MM.1S (cell line): ENCODE data around the gene CPLX3.
A peak's percentile ranks its signal among the peaks of the same experiment; 100 is the strongest.

ENCODE experiments used
- DNase-seq: peaks from one replicate; pipeline ENCODE4 v3.0.0-alpha.2; 2015
- H2AFZ ChIP-seq: fragments of 300-600 bp; sonication (generic); 2 replicates; pipeline ENCODE4 v1.6.0; 2016; ENCODE audit warnings: antibody characterized with exemption, low read length
- H3F3A ChIP-seq: fragments of 300-600 bp; sonication (generic); 2 replicates; pipeline ENCODE4 v1.6.1; 2016; ENCODE audit warnings: mild to moderate bottlenecking, antibody characterized with exemption, low read length, moderate library complexity, mixed read lengths; ENCODE audit not compliant: insufficient read depth
- H3K27ac ChIP-seq: fragments of 300-600 bp; sonication (generic); 2 replicates; pipeline ENCODE4 v1.5.1; 2016; ENCODE audit warnings: mild to moderate bottlenecking, low read length
- H3K27me3 ChIP-seq: fragments of 300-600 bp; sonication (generic); replicated peaks from 2 replicates; pipeline ENCODE4 v1.6.0; 2016; ENCODE audit warnings: low read length; ENCODE audit not compliant: insufficient read depth
- H3K36me3 ChIP-seq: fragments of 300-600 bp; sonication (generic); replicated peaks from 2 replicates; pipeline ENCODE4 v1.6.1; 2016; ENCODE audit warnings: mild to moderate bottlenecking, low read length, mixed read lengths; ENCODE audit not compliant: insufficient read depth
- H3K4me1 ChIP-seq: fragments of 300-600 bp; sonication (generic); 2 replicates; pipeline ENCODE4 v1.6.1; 2016; ENCODE audit warnings: low read length, mixed read lengths
- H3K4me2 ChIP-seq: fragments of 300-600 bp; sonication (generic); 2 replicates; pipeline ENCODE4 v1.6.0; 2016; ENCODE audit warnings: low read depth, low read length
- H3K4me3 ChIP-seq: fragments of 300-600 bp; sonication (generic); 2 replicates; pipeline ENCODE4 v1.5.1; 2016; ENCODE audit warnings: low read length, mixed read lengths
- H3K79me2 ChIP-seq: fragments of 300-600 bp; sonication (generic); 2 replicates; pipeline ENCODE4 v1.6.1; 2016; ENCODE audit warnings: mixed run types, low read length, mixed read lengths
- H3K9ac ChIP-seq: fragments of 300-600 bp; sonication (generic); 2 replicates; pipeline ENCODE4 v1.6.1; 2016; ENCODE audit warnings: low read length, mixed read lengths
- H3K9me2 ChIP-seq: fragments of 300-600 bp; sonication (generic); replicated peaks from 2 replicates; pipeline ENCODE4 v1.6.1; 2016; ENCODE audit warnings: mild to moderate bottlenecking, low read length, mixed read lengths; ENCODE audit not compliant: insufficient read depth
- H3K9me3 ChIP-seq: fragments of 300-600 bp; sonication (generic); replicated peaks from 2 replicates; pipeline ENCODE4 v1.6.1; 2016; ENCODE audit warnings: mild to moderate bottlenecking, low read length, mixed read lengths; ENCODE audit not compliant: insufficient read depth
- H4K20me1 ChIP-seq: fragments of 300-600 bp; sonication (generic); 2 replicates; pipeline ENCODE4 v1.6.1; 2016; ENCODE audit warnings: mild to moderate bottlenecking, low read length, moderate library complexity, mixed read lengths; ENCODE audit not compliant: insufficient read depth
- EZH2 ChIP-seq: fragments of 300-600 bp; sonication (generic); optimal IDR thresholded peaks from 2 replicates; pipeline ENCODE3; 2017; ENCODE audit warnings: low read depth, mild to moderate bottlenecking, antibody characterized with exemption, low read length, mixed read lengths
- EZH2phosphoT487 ChIP-seq: fragments of 300-600 bp; sonication (generic); IDR thresholded peaks from 2 replicates; pipeline ENCODE4 v1.6.1; 2018; ENCODE audit warnings: antibody characterized with exemption, low read length
- TF ChIP-seq, protein P1 (sequence below): fragments of 300-600 bp; sonication (generic); IDR thresholded peaks from 2 replicates; pipeline ENCODE4 v1.5.1; 2016; ENCODE audit warnings: antibody characterized with exemption, low read length, mixed read lengths

Gene CPLX3

DNA sequence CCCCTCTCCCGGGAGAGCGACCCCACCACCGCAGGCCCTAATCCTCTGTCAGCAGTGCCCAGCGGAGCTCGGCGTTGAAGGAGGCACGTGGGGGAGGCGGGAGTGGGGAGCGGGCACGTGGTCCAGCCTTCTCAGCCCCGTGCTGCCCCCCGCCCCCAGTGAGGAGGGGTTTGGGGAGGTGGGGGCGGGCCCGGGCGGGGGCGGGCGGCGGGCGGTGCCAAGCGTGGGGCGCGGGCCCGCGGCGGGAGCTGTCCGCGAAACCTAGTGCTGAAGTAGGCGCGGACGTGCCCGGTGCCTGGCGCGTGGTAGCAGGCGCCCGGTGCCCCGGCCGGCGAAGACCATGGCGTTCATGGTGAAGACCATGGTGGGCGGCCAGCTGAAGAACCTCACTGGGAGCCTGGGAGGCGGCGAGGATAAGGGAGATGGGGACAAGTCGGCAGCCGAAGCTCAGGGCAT is at the start of gene CPLX3:
Gene CPLX3, plus strand, starts transcription at position 264 of the 456 bp plus-strand sequence. Its CDS starts 77 bp downstream, at position 341.
- Histone ChIP-seq H3K4me3 (no peak within 1 kb of the TSS), H3K79me2 (no peaks in the 10 kb centered on the region), H3F3A (no peaks in the 10 kb centered on the region), H3K4me1 (no peaks in the 10 kb centered on the region), H3K9me2 (no peaks in the 10 kb centered on the region), H3K36me3 (no peaks in the 10 kb centered on the region), H3K9me3 (no peaks in the 10 kb centered on the region), H2AFZ (no peak within 1 kb of the TSS), H3K9ac (no peak within 1 kb of the TSS), H3K27me3 (peaks cover 72% of the 10 kb centered on the region), H3K27ac (no peak within 1 kb of the TSS), H3K4me2 (no peak within 1 kb of the TSS), H4K20me1 (no peaks in the 10 kb centered on the region)
- TF ChIP-seq EZH2 (no peak), EZH2phosphoT487 (no peak)
- TF ChIP-seq, protein P1, sequence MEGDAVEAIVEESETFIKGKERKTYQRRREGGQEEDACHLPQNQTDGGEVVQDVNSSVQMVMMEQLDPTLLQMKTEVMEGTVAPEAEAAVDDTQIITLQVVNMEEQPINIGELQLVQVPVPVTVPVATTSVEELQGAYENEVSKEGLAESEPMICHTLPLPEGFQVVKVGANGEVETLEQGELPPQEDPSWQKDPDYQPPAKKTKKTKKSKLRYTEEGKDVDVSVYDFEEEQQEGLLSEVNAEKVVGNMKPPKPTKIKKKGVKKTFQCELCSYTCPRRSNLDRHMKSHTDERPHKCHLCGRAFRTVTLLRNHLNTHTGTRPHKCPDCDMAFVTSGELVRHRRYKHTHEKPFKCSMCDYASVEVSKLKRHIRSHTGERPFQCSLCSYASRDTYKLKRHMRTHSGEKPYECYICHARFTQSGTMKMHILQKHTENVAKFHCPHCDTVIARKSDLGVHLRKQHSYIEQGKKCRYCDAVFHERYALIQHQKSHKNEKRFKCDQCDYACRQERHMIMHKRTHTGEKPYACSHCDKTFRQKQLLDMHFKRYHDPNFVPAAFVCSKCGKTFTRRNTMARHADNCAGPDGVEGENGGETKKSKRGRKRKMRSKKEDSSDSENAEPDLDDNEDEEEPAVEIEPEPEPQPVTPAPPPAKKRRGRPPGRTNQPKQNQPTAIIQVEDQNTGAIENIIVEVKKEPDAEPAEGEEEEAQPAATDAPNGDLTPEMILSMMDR = no peak
- peak; percentile 33 for DNase-seq

- Histone ChIP-seq H4K20me1 (no peaks in the 10 kb centered on the region), H3K4me3 (peak overlapping the region; percentile 25), H2AFZ (peak overlapping the region; percentile 47), H3K27me3 (no peaks in the 10 kb centered on the region), H3F3A (peaks cover 65% of the 10 kb centered on the region), H3K27ac (peak overlapping the region; percentile 94), H3K9me3 (no peaks in the 10 kb centered on the region), H3K9ac (peak overlapping the region; percentile 55), H3K9me2 (no peaks in the 10 kb centered on the region), H3K4me1 (peaks cover 84% of the 10 kb centered on the region), H3K4me2 (peak overlapping the region; percentile 72), H3K79me2 (peaks cover 25% of the 10 kb centered on the region), H3K36me3 (no peaks in the 10 kb centered on the region)
- peak; percentile 87 for DNase-seq
- TF ChIP-seq, protein P1 = no peak
- TF ChIP-seq EZH2 (no peak), EZH2phosphoT487 (no peak)
These were observed 49.3 kb upstream of the CPLX3 start for GRCh38 chr15:74776821-74777768.

DNA sequence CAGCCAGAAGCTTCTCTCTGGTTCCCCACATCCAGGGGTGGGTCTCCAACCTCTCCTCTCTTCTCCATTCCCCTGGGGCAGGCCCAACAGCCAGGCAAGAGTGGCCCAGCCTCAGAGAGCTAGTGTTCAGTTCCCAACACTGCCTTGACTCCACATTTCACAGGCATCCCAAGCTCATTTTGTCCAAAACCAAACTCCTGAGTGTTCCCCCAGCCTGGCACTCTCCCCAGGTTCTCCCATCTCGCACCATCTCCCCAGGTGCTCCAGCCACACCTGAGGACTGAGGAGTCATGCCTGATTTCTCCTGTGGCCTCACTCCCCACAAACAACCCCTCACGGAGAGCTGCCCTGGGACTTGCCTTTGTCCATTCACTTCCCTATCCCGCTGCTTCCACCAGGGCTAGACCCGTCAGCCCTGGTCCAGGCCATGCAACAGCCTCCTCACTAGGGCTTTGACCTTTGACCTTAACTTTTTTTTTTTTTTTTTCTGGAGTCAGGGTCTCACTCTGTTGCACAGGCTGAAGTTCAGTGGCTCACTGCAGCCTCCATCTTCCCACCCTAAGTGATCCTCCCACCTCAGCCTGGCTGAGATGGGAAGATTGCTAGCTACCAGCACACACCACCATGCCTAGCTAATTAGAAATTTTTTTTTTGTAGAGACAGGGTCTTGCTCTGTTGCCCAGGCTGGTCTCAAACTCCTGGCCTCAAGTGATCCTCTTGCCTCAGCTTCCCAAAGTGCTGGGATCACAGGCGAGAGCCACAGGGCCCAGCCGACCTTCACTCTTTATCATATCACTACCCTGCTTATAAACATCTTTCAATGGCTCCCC is 48.4 kb upstream of the CPLX3 start:
- Histone ChIP-seq H3K4me3 (no peak overlapping the region), H3F3A (peaks cover 71% of the 10 kb centered on the region), H3K27me3 (no peaks in the 10 kb centered on the region), H2AFZ (no peak overlapping the region), H3K36me3 (no peaks in the 10 kb centered on the region), H3K9me3 (no peaks in the 10 kb centered on the region), H4K20me1 (no peaks in the 10 kb centered on the region), H3K79me2 (peaks cover 32% of the 10 kb centered on the region), H3K4me1 (peaks cover 81% of the 10 kb centered on the region), H3K9ac (peak overlapping the region; percentile 37), H3K9me2 (no peaks in the 10 kb centered on the region), H3K4me2 (peak overlapping the region; percentile 72), H3K27ac (peak overlapping the region; percentile 94)
- DNase-seq = no peak
- TF ChIP-seq, protein P1 = no peak
- TF ChIP-seq EZH2phosphoT487 (no peak), EZH2 (no peak)
